ENCODE results near the gene DYRK1A.

The DYRK1A gene

GRCh38 chr21:37425684-37426083, 59.1 kb downstream of the DYRK1A start:
- TF ChIP-seq, protein P1, sequence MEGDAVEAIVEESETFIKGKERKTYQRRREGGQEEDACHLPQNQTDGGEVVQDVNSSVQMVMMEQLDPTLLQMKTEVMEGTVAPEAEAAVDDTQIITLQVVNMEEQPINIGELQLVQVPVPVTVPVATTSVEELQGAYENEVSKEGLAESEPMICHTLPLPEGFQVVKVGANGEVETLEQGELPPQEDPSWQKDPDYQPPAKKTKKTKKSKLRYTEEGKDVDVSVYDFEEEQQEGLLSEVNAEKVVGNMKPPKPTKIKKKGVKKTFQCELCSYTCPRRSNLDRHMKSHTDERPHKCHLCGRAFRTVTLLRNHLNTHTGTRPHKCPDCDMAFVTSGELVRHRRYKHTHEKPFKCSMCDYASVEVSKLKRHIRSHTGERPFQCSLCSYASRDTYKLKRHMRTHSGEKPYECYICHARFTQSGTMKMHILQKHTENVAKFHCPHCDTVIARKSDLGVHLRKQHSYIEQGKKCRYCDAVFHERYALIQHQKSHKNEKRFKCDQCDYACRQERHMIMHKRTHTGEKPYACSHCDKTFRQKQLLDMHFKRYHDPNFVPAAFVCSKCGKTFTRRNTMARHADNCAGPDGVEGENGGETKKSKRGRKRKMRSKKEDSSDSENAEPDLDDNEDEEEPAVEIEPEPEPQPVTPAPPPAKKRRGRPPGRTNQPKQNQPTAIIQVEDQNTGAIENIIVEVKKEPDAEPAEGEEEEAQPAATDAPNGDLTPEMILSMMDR (IDR thresholded peaks at IDR 0.05; ENCODE audit: low read length, missing control alignments) = no peak
- H3K4me3 ChIP-seq (replicated peaks; ENCODE audit: low read depth, low read length) = no peak overlapping the region
- no peak for DNase-seq (ENCODE audit: low read depth)

- TF ChIP-seq, protein P1 (IDR thresholded peaks at IDR 0.05; ENCODE audit: low read length, missing control alignments) = no peak
- no peak for DNase-seq (ENCODE audit: low read depth)
- no peak overlapping the region for H3K4me3 ChIP-seq (replicated peaks; ENCODE audit: low read depth, low read length)
These were observed 60.6 kb downstream of the DYRK1A start for GRCh38 chr21:37427221-37427620.

DNA sequence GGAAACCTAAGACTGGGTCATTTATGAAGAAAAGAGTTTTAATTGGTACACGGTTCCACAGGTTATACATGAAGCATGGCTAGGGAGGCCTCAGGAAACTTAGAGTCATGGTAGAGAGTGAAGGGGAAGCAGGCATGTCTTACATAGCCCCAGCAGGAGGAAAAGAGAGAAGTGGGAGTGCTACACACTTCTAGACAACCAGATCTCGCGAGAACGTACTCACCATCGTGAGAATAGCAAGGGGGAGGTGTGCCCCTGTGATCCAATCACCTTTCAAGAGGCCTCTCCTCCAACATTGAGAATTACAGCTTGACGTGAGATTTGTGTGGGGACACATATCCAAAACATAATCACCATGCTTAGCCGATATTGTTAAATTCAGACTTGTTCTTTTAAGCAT, 62.8 kb downstream of the DYRK1A start:
- no peak overlapping the region for H3K4me3 ChIP-seq (replicated peaks; ENCODE audit: low read depth, low read length)
- TF ChIP-seq, protein P1 (IDR thresholded peaks at IDR 0.05; ENCODE audit: low read length, missing control alignments) = no peak
- DNase-seq (ENCODE audit: low read depth) = no peak

GRCh38 chr21:37430184-37430821, 63.7 kb downstream of the DYRK1A start:
- TF ChIP-seq, protein P1 (IDR thresholded peaks at IDR 0.05; ENCODE audit: low read length, missing control alignments) = no peak
- H3K4me3 ChIP-seq (replicated peaks; ENCODE audit: low read depth, low read length) = no peak overlapping the region
- no peak for DNase-seq (ENCODE audit: low read depth)

- TF ChIP-seq, protein P1 (IDR thresholded peaks at IDR 0.05; ENCODE audit: low read length, missing control alignments) = no peak
- no peak overlapping the region for H3K4me3 ChIP-seq (replicated peaks; ENCODE audit: low read depth, low read length)
- DNase-seq (ENCODE audit: low read depth) = no peak
These were observed 64.7 kb downstream of the DYRK1A start for GRCh38 chr21:37431243-37431642.

- TF ChIP-seq, protein P1 (IDR thresholded peaks at IDR 0.05; ENCODE audit: low read length, missing control alignments) = no peak
- DNase-seq (ENCODE audit: low read depth) = no peak
These were observed 66.3 kb downstream of the DYRK1A start for GRCh38 chr21:37432710-37433455.

More at GRCh38 chr21:37432710-37433455, 66.3 kb downstream of the DYRK1A start:
- no peak overlapping the region for H3K4me3 ChIP-seq (replicated peaks; ENCODE audit: low read depth, low read length)
